Measurements from ENCODE around the gene MRPL24. TPM values are rescaled to one million over a fixed set of nuclear protein-coding genes. Genes with fewer than 3 reads are reported as not detected.

MRPL24 gene
- total and polyA plus RNA-seq, 10 of the 15 experiments (the other 5 are each of a cell fraction or from before 2014, with no cell fraction given), result 87.4 to 269 (median 134) TPM

GRCh38 chr1:156789621-156790318 is 48.9 kb upstream of the MRPL24 start:
- 100% methylated on average over 4 of the region's 4 CpGs for WGBS (ENCODE audit: insufficient coverage, insufficient replicate concordance, low lambda C conversion rate, missing lambda C conversion rate)
- ChIA-PET POLR2A (no interaction called here), SMC1A (ENCODE audit: uncharacterized antibody, unreplicated experiment) (interaction anchor here (1.2 to 2.5 kb wide), 3 partner anchors 10 to 63 kb away, joined by 3 to 8 read pairs (median 4); no protein-coding TSS in a partner anchor), RAD21 (ENCODE audit: unreplicated experiment) (interaction anchor here (0.8 to 1.0 kb wide), 2 partner anchors 63 to 70 kb away, joined by 4 read pairs; no protein-coding TSS in a partner anchor), CTCF (interaction anchor here (1.2 to 13.1 kb wide), 2 partner anchors 8 to 62 kb away, joined by 3 to 162 read pairs; partner anchors contain the start of genes ISG20L2 and METTL25B)
- Histone ChIP-seq H4K20me1 (ENCODE audit: control insufficient read depth, insufficient read depth) (no peaks in the 10 kb centered on the region), H3K9ac (ENCODE audit: control insufficient read depth, insufficient read depth, low read length) (no peak overlapping the region), H3K9me3 (replicated peaks; ENCODE audit: control insufficient read depth, insufficient read depth, low read length) (no peaks in the 10 kb centered on the region), H3K27ac (ENCODE audit: control insufficient read depth, insufficient read depth) (no peak overlapping the region), H3K36me3 (ENCODE audit: control insufficient read depth in 2 of 2, insufficient read depth in 2 of 2, low read length in 1 of 2) (peaks cover 30 to 42% of the 10 kb centered on the region in 2 experiments), H3K27me3 (replicated peaks in 1 of 2; ENCODE audit: control insufficient read depth in 2 of 2, insufficient read depth in 2 of 2, low read length in 1 of 2) (no peaks in the 10 kb centered on the region), H2AFZ (ENCODE audit: control insufficient read depth, low read depth, low read length) (no peak overlapping the region), H3K79me2 (ENCODE audit: control insufficient read depth, insufficient read depth, low read length) (no peaks in the 10 kb centered on the region; the same call in 1 of the 2 replicates), H3K4me3 (no peak overlapping the region), H3K4me2 (ENCODE audit: control insufficient read depth, insufficient read depth) (no peak overlapping the region), H3K4me1 (ENCODE audit: control insufficient read depth, insufficient read depth, low read length) (no peaks in the 10 kb centered on the region)
- intact Hi-C loops (cut with micrococcal nuclease; ENCODE audit: unreplicated experiment) (no loop called here), in situ Hi-C loops (cut with MboI) (no loop called here)
- TF ChIP-seq RELA (IDR thresholded peaks at IDR 0.05; ENCODE audit: borderline replicate concordance, partially characterized antibody), result no peak
- no peak for TF ChIP-seq ETV6 (conservative IDR thresholded peaks at IDR 0.05 in 1 of 2, IDR thresholded peaks at IDR 0.05 in 1 of 2; ENCODE audit: borderline replicate concordance in 1 of 2, low read depth in 1 of 2)
- no peak for TF ChIP-seq HDGF (IDR thresholded peaks at IDR 0.05)
- no peak for TF ChIP-seq ZBTB11 (CRISPR knock-in tag; IDR thresholded peaks at IDR 0.05)
- ATAC-seq (no peak), FAIRE-seq (no peak), DNase-seq (ENCODE audit: low read depth, low spot score) (no peak)
- BruUV-seq (replicated peaks), result TSS peak; percentile 38
